C1 segment of cervical spinal cord (tissue), 14 donors: ENCODE measurements around the gene SEC23IP.
"Not testable (repeated sequence)": the region's sequence is repeated elsewhere in the genome, so short reads cannot be mapped to it uniquely, and the experiment has no call there.

ENCODE experiments used
- DNase-seq, 14 donors: peaks; one replicate each; lab custom pipeline; 2025; lab: John Stamatoyannopoulos, UW

Gene SEC23IP

DNA sequence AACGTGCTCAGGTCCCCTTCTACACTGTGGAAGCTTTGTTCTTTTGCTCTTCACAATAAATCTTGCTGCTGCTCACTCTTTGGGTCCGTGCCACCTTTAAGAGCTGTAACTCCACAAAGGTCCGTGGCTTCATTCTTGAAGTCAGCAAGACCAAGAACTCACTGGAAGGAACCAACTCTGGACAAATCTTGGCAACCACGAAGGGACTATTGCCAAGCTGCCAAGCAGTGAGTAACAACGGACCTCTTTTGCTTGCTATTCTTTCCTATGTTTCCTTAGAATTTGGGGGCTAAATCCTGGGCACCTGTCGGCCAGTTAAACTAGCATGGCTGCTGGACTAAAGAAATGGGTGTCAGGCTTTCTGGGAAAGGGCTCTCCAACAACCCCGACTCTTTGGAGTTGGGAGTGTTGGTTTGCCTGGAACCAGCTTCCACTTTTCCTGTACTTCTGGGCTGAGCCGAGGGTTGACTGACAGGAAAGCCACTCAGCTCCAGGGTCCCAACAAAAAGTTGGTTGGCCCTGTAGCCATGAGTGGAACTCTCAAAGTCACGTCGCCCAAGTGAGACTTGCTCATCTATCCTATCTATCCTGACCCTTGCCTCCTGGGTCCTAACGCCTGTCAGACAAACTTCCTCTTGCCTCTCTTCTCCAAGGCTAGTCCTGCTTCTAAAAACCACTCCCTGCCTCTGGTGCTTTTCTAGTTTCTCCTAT is 8.5 kb upstream of the SEC23IP start:
- peak in 2 of 14 donors; percentile 2 to 21 for DNase-seq

DNA sequence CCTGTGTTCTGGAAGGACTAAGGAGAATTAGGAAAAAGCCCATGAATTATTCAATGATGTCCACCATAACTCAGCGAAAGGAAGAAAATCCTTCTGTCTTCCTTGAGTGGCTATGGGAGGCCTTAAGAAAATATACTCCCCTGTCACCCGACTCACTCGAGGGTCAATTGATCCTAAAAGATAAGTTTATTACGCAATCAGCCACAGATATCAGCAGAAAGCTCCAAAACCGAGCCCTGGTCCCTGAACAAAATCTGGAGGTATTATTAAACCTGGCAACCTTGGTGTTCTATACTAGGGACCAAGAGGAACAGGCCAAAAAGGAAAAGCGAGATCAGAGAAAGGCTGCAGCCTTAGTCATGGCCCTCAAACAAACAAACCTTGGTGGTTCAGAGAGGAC is 6.5 kb upstream of the SEC23IP start:
- not testable (repeated sequence) for DNase-seq

DNA sequence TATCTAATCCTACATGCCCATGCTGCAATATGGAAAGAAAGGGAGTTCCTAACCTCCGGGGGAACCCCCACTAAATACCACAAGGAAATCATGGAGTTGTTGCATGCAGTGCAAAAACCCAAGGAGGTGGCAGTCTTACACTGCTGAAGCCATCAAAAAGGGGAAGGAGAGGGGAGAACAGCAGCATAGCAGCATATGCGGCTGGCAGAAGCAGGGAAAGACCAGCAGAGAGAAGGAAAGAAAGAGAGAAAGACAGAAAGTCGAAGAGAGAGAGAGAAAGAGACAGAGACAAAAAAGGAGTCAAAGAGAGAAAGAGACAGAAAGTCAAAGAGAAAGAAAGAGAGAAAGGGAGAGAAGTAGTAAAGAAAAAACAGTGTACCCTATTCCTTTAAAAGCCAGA is 3.8 kb upstream of the SEC23IP start:
- not testable (repeated sequence) for DNase-seq

DNA sequence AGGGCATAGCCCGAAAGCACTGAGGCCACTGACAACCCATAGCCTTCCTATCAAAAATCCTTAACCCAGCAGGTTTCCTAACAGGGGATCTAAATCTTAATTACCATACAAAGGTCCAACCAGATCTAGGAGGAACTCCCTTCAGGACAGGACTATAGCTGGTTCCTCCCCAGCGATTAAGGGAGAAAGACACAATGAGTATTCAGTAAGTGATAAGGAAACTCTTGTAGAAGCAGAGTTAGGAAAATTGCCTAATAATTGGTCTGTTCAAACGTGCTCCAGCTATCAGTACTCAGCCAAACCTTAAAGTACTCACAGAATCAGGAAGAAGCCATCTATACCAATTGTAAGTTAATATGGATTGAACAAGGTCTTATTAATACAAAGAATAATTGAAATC is 3.3 kb upstream of the SEC23IP start:
- not testable (repeated sequence) for DNase-seq

DNA sequence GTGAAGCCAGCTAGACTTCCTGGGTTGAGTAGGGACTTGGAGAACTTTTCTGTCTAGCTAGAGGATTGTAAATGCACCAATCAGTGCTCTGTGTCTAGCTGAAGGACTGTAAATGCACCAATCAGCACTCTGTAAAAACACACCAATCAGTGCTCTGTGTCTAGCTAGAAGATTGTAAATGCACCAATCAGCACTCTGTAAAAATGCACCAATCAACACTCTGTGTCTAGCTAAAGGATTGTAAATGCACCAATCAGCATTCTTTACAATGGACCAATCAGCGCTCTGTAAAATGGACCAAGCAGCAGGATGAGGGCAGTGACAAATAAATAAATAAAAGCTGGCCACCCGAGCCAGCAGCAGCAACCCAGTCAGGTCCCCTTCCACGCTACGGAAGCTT is 2.2 kb upstream of the SEC23IP start:
- not testable (repeated sequence) for DNase-seq

DNA sequence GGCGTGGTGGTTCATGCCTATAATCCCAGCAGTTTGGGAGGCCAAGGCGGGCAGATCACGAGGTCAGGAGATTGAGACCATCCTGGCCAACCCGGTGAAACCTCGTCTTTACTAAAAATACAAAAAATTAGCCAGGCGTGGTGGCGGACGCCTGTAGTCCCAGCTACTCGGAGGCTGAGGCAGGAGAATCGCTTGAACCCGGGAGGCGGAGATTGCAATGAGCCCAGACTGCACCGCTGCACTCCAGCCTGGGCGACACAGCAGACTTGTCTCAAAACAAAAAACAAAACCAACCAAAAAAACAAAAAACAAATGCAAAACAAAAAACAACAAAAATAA is 712 bp upstream of the SEC23IP start:
- peak in 1 of 14 donors; percentile 21 for DNase-seq

DNA sequence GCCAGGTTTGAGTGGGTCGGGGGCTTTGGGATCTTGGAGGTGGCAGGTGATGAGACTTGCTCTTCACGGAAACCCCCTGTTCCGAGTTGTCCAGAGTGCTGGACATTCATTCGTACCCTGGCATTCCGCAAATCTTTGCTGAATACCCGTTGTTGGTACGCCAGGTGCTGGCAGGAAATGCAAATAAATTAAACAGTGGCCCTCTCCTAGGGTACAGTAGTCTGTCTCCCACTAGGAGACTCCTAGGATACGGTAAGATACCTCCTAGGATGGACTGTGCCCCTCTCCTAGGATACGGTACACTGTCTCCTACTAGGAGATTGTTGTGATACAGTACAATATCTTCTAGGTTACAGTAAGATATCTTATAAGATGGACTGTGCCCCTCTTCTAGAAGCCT is 544 bp downstream of the SEC23IP start:
- no peak for DNase-seq

DNA sequence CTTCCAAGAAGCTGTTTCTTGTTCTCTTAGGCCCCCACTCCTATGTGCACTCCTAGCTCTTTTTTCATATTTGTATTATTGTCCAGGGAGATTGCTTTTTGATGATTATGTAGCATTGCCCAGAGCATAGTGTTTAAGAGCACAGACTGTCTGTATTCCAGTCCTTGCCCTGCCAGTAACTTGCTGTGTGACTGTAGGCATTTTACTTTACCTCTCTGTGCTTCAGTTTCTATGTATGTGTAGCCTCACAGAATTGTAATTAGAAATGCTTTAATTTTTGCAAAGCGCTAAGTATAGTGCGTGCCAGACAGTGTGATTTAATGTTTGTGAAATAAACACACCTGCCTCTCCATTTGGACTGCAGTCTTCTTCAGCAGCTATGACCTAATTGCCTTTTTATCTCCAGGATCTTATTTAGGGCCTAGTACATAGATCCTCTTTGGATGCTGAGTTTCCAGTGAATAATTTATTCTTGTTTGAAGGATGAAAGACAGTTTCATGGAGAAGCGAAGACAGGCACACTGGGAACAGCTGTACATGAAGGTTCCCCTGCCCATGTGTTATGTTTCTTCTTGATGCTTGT is 1.4 kb downstream of the SEC23IP start:
- no peak for DNase-seq

DNA sequence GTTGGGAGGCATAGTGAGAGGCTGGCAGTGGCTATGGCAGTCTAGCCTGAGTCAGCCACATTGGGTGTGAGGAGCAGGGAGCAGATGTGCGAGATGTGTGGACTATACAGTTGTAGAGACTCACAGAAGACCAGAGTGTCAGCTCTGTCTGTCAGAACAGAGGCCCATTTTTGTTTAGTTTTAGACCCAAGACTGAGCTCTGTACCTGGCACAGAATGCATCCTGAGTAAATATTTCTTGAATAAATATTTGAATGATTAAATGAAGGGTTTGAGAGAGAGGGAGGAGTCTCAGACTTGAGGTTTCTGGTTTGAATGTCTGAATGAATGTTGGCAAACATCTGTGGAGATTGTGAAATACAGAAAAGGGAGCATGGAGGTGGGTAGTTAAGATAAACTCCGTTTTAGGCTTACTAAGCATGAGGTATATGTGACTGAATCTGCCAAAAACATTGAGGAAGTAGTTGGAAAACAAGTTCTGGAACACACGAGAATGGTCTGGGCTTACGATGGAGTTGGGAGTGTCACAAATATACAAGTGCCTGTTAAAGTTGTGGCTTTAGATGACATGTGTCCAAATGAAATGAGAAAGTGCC is 3.6 kb downstream of the SEC23IP start:
- DNase-seq, result peak in 1 of 14 donors; percentile 5

DNA sequence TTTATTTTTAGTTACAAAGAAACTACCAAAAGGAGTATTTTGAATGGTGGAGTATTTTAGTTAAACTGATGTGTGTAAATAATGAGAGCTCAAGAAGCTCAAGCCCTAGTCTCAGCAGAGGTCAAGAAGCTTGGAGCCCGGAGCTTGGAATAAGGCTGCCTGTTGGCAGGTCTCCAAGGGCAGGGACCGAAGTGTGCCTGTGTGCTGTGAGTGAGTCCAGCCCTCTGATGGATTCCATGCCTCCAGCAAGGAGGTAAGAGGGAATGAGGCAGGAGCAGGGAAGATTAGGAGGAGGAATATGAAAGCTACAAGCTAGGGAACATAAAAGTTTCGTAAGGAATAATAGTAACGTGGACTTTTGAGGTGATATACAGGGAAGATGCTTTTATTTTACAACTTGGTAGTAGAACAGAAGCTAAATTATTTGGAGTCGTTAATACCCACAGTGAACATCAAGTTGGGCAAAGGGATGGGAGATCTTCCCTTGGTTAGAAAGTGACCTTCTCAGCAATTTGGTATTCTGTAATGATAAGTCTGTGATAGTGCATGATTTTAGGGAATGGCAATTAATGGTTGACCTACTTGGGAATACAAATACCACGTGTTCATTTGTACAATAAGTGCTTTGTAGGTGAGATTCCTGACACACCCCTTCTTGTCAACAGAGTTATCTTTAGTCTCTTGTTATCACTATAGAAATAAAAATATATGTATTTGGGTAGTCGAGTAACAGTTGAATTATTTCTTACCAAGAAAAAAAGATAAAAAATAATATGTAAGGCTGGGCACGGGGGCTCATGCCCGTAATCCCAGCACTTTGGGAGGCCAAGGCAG is 4.6 kb downstream of the SEC23IP start:
- DNase-seq, result peak in 5 of 14 donors; percentile 10 to 29 (median 20)

DNA sequence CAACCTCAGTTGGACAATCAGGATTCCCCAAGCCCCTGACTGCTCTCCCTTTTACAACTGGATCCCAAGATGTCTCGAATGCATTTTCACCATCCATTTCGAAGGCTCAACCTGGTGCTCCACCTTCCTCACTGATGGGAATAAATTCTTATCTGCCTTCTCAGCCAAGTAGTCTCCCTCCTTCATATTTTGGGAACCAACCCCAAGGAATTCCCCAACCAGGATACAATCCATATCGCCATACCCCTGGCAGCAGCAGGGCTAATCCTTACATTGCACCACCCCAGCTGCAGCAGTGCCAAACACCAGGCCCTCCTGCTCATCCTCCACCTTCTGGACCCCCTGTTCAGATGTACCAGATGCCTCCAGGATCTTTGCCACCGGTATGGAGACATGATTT is 6.0 kb downstream of the SEC23IP start:
- DNase-seq, result no peak

DNA sequence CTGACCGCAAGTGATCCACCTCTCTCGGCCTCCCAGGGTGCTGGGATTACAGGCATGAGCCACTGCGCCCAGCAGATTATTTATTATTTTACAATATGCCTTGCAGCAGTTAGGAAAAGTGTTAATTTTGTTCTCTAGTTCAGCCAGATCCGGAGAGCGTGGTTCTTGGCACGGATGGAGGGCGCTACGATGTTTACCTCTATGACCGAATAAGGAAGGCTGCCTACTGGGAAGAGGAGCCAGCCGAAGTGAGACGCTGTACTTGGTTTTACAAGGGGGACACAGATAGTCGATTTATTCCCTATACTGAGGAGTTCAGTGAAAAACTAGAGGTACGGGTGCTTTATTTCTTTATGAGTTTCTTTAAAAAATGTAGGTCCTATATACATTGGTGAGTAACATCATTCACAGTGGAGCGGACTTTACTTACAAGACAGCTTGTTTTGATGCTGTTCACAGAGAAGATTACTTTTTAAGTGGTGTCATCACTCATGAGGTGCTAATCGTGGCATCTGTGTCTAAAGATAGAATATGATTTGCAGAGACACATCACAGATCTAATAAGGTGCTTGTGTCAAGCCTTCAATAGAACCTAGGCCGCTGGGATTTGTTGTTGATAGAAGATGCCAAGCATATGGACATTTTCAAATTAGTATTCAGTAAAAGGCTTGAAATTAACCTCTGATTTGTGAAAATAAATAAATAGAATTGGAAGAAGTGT is 11.6 kb downstream of the SEC23IP start:
- DNase-seq, result no peak

DNA sequence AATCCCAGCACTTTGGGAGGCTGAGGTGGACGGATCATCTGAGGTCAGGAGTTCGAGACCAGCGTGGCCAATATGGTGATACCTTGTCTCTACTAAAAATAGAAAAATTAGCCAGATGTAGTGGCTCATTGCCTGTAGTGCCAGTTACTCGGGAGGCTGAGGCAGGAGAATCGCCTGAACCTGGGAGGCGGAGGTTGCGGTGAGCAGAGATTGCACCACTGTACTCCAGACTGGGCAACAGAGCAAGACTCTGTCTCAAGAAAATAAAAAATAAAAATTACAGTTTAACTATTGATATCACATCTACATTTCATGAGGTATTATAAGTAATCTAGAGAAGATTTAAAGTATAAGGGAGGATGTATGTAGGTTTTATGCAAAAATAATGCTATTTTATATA is 15.2 kb downstream of the SEC23IP start:
- DNase-seq, result not testable (repeated sequence)

DNA sequence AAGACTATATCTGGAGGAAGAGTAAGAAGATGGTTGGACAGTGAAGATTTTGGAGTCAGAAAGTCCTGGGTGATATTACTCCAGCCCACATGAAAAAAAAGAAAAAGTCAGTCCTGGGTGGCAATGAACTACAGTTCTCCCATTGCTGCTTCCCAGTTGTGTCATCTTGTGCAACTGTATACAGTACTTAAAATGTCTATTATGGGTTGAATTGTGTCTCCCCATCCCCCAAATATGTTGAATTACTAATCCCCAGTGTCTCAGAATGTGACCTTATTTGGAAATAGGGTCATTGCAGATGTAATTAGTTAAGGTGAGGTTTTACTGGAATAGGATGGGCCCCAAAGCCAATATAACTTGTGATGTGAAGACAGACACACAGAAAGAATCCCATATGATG is 15.6 kb downstream of the SEC23IP start:
- DNase-seq, result no peak

DNA sequence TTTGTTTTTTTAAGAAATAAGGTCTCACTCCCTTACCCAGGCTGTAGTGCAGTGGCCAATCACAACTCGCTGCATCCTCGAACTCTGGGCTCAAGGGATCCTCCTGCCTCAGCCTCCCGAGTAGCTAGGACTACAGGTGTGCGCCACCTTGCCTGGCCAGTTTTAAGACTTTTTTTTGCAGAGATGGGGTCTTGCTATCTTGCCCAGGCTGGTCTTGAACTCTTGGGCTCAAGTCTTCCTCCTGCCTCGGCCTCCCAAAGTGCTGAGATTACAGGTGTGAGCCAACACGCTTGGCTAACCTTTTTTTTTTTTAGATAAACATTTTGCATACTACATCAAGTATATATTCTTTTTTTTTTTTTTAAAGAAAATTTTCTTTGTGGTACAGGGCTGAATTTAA is 18.2 kb downstream of the SEC23IP start:
- no peak for DNase-seq

DNA sequence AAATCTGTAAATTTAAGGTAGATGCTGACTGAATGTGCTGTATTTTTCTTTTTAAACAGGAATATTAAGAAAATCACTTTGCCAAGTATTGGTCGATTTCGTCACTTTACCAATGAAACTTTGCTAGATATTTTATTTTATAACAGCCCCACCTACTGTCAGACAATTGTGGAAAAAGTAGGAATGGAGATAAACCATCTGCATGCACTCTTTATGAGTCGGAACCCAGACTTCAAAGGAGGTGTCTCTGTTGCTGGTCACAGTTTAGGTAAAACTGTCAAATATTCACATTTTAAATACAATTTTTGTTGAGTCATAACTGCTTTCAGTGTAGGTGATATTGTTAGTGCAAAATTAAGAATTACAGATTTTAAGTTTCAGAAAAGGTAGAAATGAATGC is 25.2 kb downstream of the SEC23IP start:
- DNase-seq, result no peak

DNA sequence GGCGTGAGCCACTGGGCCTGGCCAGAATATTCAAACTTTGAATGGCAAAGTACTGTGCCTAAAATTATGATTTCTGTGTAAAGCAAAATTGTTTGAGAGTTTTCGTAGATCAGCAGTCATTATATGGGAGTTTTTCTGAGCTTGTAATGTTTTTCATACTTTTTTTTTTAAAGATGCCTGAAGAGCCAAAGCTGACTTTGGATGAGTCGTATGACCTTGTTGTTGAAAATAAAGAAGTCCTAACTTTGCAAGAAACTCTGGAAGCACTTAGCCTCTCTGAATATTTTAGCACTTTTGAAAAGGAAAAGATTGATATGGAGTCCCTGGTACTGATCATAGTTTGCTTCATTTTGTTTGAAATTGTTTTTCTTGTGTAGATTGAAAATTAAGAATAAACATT is 26.7 kb downstream of the SEC23IP start:
- no peak for DNase-seq

DNA sequence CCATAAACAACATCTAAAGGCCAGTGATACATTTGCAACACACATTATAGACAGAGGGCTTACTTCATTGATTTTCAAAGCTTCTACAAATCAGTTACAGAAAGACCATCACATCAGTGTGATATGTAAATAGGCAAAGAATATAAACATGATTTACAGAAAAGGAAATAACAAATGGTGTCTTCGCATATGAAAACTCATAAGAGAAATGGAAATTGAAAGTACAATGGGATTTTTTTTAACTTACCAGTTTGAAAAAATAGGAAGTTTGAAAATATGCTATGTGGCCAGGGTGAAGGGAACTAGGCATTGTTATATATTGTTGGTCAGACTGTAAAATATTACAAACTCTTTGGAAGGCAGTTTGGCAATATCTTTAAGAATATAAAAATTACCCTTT is 27.3 kb downstream of the SEC23IP start:
- no peak for DNase-seq

DNA sequence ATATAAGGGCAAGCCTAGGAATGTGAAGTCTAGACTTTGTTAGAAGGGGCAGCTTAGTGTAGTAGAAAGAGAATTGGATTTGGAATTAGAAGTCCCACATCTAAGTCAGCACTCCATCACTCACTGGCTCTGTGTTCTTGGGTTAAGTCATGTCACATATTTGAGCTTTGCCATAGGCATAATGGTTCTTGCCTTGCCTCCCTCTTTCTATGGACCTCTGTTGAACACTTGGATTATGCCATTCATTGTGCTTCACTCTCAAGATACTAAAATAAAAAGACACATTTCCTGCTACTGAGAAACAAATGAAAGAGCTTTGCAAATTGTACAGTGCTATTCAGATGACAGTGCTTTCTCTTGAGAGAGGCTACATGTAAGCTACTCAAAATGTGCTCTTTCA is 35.9 kb downstream of the SEC23IP start:
- DNase-seq, result no peak

DNA sequence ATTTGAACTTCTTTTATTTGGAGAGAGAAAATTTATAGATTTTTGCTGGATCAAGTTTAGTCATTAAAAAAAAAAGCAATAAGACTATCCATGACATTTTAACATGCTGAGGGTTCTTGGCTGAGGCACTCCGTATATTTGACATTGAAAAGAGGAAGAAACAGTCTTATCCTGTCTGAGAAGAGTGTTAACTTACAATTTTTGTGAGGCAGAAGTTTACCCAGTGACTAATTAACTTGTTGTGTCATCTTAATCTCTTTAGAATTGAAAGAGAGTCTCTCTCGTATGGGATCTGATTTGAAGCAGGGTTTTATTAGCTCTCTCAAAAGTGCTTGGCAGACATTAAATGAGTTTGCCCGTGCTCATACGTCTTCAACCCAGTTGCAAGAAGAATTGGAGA is 39.3 kb downstream of the SEC23IP start:
- DNase-seq, result no peak

DNA sequence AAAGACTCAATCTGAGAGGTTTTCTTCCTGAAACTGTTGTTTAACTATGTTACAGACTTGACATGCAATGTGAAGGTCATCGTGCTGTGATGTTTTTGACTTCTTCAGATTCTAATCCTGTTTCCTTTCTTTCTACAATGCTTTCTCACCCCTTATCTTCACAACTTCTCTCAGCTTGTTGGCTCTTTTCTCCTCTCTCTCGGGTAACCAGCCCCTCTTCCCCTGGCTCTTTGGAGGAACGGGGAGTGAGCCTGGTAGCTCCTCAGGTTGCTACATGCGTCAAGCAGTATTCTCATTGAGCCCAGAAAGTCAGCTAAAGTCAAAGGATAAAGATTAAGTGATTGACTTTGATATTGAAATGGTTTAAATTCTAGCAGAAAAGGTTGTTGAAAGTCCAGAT is 40.1 kb downstream of the SEC23IP start:
- DNase-seq, result no peak

DNA sequence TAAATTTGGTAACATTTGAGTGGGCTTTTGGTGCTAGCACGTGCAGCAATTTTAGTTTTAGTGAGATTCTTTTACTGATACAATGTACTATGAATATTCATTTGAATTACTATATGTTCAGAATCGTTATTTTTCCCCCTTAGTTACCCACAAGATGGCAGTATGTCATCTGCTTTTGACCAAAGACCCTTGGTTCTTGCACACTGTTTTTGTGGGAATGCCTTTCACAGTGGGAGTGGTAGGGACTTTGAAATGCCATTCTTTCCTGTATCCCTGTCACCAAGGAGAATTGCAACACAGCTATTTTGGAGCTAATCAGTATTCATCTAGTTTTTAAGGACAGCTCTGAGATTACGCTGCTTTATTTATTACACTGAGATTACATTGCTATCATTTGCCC is 40.6 kb downstream of the SEC23IP start:
- peak in 1 of 14 donors; percentile 12 for DNase-seq
